Activated CD4-positive, alpha-beta T cell treated with anti-CD3 and anti-CD28 coated beads, Interleukin-10, Interleukin-2, amounts not matched to agents 100 ng/mL and 50 ng/mL, durations not matched to agents 16 hours and 8 hours (primary cell): ENCODE results near the gene PCLO.
"Not testable (repeated sequence)": the region's sequence is repeated elsewhere in the genome, so short reads cannot be mapped to it uniquely, and the experiment has no call there.

Experiments used
- DNase-seq: peaks from one replicate; pipeline ENCODE4 v3.0.0-alpha.2; 2020

PCLO gene

DNA sequence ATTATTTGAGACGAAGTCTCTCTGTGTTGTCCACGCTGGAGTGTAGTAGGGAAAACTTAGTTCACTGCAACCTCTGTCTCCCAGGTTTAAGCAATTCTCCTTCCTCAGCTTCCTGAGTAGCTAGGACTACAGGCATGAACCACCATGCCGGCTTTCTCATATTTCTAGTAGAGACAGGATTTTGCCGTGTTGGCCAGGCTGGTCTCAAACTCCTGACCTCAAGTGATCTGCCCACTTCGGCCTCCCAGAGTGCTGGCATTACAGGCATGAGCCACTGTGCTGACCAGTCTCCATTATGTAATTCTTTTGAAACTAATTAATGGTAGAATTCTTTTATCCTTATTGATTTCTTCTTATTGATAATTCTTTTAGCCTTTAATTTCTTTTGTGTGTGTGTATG is 32.5 kb downstream of the PCLO start:
- no peak for DNase-seq

DNA sequence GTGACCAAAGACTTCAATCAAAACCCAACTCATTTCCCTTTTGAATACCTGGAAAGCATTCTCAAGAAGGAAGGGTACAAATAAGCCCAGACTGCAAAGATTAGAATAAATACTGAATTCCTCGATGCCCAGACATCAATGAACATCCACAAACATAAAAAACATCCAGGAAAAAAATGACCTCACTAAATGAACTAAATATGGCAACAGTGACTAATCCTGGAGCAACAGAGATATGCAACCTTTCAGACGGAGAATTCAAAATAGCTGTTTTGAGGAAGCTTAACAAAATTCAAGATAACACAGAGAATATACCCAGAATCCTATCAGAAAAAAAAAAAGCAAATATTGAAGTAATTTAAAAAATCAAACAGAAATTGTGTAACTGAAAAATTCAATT is 43.2 kb downstream of the PCLO start:
- no peak for DNase-seq

DNA sequence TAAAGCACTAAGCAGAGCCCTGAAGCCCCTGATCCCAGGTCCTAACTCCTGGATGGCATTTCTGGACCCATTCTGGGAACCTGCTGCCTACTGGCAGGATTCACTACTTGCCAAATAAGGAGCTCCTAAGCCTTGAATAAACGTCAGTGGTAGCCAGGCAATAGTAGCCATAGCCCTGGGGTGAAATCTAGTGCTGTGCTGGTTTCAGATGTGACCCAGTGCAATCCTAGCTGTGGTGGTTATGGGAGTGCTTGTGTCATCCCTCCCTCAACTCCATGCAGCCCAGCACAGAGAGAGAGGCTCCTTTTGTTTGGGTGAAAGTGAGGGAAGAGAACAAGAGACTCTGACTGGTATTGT is 43.7 kb downstream of the PCLO start:
- DNase-seq: no peak

DNA sequence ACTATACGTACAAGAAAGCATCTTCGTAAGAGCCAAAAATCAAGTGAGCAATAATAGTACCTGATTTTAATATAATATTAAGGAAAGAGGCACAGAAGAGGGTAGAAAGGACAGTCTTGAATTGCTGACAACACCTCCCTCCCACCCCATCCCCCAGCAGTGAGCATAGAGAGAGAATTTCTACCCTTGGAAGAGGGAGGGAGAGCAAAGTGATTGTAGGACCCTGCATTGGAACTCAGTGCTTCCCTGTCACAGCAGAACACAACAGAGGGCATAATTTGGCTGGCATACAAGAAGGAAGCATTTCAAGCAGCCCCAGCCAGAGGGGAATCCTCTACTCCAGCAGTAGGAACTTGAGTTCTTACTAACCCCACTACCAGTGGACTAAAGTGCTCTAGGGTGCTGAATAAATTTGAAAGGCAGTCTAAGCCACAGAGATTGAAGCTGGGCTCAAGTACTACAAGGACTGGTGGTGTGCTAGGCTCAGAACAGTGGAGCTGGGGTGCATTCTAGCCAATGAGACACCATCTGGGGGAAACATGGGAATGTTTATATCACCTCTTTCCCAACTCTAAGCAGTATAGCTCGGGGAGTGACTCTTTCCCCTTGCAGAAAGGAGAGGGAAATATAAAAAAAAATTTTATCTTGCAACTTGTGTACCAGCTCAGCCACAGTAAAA is 44.2 kb downstream of the PCLO start:
- no peak for DNase-seq

DNA sequence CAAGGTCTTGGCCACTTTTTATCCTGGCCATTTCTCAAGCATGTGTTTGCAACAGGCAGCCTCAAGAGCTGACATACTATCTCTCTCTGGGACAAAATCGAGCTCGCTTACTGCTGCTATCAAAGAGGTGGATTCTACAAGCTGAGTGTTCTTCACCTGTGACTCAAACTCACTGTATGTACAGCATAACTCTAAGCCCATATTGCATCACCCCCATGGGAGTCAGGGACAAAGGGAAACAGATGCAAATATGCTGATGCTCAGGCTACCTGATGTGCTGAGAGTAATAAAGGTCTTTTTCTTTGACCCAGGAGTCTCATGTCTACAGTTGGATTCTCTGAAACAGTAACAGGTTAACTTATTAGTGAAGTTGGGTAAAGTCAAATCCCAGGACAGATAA is 45.2 kb downstream of the PCLO start:
- no peak for DNase-seq

DNA sequence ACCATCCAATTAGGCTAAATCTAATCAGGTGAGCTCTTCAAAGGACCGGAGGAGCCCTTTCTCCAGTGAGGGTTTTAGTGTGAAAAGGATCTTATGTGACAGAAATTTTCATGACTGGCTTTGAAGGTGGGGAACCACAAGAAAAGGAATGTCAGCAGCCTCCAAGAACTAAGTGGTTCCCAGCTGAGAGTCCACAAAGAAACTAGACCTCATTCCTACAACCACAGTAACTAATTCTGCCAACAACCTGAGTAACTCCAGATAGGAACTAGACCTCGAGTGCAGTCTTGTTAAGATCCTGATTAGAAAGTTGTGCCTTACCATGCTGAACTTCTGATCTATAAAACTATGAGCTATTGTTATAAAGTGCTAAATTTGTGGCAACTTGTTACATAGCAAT is 51.3 kb downstream of the PCLO start:
- DNase-seq: no peak

- DNase-seq: no peak
Observed at GRCh38 chr7:83109352-83109751, 53.3 kb downstream of the PCLO start.

DNA sequence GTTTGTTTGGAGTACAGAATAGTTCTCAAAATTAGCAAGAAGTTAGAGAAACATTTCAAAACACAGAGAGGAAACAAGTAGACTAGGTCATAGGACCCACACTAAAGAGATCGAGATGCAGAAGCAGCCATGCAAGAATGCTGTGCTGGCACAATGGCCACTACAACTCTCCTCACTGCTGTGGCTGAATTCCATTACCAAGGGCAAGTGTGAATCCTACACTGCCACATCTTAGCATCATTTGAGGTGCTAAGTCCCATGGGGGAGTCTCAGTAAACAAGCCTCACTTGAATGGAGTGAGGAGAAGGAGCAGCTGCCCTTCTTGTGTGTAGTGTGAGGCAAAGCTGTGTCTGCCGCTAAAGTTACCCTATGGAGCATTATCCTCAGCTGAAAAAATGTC is 56.7 kb downstream of the PCLO start:
- no peak for DNase-seq

DNA sequence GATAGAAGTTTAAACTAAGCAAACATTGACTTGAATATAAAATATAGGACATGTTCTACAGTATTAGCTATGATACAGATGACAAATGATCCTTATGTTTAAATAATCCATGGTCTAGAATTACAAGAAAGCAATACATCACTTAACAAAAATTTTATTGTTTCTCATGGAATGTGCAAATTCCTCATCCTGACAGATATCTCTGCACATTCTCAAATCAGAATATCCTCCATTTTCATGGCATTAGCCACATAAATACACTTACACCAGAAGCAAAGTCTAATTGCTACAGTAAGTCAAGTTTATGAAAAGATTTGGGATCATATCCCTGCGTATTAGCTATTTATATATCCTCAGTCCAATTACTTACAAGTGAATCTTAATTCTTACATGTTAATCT is 57.6 kb downstream of the PCLO start:
- DNase-seq: no peak

GRCh38 chr7:83101530-83101929 is 61.2 kb downstream of the PCLO start:
- DNase-seq: no peak

DNA sequence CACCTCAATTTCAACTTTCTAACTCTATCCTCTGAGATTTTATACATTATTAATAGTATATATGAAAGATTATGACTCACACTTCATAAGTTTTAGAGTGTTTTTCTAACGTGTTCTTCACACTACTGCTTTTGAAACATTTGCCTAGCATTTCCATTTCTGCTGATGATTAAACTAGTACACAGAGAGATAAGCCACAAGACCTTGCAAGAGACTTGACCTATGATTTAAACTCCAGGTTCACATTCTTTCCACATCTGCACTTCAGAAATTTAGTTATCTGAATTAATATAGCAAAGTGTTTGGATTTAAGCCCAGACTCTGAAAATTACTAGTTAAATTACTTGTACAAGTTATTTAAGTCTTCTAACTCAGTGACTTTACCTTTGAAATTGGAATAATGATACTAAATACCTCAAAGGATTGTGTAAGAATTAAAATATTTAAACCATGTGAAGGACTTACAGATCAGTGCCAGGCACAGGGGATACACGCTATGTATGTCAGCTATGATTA is 66.6 kb downstream of the PCLO start:
- DNase-seq: no peak

GRCh38 chr7:83085299-83085698 is 77.4 kb downstream of the PCLO start:
- no peak for DNase-seq

DNA sequence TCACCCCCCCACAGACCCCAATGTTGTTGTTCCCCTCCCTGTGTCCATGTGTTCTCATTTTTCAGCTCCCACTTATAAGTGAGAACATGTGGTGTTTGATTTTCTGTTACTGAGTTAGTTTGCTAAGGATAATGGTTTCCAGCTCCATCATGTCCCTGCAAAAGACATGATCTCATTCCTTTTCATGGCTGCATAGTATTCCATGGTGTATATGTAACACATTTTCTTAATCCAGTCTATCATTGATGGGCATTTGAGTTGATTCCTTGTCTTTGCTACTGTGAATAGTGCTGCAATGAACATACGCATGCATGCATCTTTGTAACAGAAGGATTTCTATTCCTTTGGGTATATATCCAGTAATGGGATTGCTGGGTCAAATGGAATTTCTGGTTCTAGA is 82.8 kb downstream of the PCLO start:
- DNase-seq: not testable (repeated sequence)

DNA sequence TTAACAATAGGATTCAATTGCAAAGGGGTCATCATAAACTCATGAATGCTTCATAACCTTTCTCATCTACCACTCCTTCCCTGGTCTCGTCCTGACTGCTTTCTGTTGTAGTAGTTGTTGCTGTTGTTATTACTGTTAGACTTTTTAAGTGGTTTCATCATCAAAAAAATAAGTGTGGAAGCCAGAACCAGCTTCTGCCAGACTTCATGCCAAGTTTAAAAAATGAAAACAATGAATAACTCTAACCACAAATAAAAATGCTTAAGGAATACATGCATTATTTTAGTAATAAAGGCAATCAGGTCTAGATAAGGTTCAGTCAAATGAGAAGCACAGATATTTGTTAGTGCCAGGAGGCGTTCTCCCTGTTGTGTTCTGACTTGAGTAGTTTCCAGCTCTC is 85.4 kb downstream of the PCLO start:
- no peak for DNase-seq

DNA sequence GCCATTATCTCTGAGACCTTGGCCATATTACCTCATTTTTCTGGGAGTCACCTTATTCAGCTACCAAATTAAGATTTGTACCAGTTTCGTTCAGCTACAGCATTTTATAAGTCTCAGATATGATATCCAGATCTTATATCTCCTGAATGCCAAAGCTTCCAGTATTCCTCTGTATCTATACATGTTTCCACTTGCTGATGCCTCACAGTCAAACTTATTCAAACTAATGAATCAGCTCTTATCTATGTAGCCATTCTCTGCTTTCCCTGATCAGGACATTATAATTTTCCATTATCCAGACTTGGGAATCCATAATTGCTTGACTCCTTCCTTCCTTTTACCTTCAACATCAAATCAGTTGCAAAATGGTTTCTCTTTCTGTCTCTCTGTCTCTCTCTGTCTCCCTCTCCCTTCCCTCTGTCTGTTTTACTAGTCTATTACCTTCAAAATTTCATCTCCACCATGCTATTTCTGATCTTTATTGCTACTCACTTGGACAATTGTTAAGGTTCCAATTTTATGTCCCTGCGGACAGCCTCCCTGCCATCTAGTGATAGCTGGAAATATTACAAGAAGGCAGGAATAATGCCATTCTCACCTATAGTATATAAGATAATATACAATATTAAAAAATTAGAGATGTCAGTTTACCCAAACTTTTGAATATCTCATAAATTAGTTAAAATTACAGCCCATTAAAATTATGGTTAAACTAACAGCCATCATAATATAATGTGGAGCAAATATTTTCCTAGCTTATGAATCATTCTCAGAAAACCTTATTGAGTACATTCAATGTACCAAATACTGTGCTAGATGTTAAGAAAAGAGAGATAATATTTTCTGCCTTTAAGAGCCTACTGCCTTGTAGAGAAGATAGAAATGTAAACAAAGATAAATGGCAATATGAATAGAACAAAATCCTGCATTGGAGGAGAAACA is 89.8 kb downstream of the PCLO start:
- no peak for DNase-seq

GRCh38 chr7:83065714-83066113 is 97.0 kb downstream of the PCLO start:
- no peak for DNase-seq

DNA sequence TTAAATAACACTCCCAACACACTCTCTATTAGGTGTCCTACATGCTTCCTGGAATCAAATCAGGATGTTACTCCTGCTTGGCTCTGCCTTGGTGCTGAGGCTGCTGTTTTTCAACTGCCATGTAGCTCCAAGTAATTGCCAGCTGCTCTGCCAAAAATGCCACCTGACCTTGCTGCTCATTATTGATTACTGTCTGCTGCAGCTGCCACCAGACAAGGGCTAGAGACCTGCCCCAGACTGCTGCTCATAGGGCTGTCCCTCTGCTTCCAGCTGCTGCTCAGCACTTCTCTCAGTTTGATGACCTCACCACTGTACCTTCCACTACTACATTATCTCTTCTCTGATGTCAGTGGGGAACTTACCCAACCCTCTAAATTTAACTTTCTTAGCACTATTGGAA is 102.5 kb downstream of the PCLO start:
- no peak for DNase-seq

- no peak for DNase-seq
Observed at GRCh38 chr7:83058667-83059066, 104.0 kb downstream of the PCLO start.

DNA sequence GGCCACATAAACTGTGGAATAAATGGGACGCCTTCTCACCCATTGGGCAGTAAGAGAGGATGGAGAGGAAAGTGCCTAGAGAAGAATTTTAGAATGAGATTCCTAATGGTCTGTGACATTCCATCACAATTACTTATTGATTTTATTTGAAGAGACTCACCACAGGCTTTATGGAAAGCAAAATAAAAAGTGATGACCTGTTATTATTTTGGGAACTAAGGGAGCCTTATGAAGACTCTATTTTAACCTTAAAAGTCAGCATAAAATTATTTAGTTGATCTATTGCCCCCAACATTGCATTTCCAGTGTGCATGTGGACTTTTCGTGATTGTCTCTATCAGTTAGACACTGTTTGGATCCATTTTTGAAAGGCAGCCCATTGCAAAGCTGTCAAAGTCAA is 107.5 kb downstream of the PCLO start:
- no peak for DNase-seq

DNA sequence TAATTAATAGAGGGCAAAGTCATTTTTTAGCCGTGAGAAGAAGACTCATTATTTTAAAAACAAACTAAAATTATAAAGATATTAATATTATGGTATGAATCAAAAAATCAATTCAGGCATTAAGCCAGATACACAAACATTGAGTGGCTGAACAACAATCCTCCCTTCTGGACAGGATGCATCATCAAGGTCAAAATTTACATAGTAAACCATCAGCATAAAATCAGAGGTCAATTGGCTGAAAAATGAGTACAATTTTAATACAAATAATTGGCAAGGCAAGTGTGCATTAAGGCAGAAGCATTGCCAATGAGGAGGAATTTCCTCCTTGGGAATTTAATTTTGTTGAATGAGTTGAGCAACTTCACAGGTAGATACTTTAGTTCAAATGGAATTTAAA is 108.2 kb downstream of the PCLO start:
- DNase-seq: no peak

DNA sequence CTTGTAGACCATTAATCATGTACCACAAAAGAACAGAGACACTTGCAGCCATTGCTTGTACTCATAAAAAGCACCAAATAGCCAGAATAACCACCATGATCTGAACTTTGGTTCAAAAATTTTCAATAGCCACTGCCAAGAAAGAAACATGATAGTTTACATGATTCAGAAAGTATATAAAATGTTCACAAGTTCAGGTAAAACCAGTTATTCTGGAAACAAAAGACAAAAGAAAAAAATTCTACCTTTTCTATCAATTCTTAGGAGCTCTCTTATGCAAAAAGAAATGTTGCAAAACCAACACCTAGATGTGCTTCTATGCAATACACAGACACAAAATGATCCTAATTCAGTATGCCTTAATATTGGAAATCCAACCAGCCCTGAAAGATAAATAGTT is 108.7 kb downstream of the PCLO start:
- DNase-seq: no peak

DNA sequence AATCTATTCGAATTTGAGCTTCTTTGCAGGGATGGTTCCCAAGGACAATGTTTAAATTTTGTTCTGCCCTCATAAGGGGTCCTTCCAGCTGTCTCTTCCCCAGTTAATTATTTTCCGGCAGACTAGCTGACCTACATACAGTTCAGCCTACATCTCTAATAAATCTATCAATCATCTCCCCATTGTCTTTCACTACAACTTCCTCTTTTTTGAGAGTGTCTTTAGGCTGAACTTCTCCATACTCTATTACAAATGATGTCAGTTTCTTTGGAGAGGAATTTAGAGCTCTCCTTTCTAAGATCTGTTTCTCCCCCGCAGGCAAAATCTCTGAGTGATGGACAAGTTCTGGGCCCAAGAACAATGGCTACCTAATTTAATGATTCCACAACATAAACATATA is 122.2 kb downstream of the PCLO start:
- DNase-seq: no peak

DNA sequence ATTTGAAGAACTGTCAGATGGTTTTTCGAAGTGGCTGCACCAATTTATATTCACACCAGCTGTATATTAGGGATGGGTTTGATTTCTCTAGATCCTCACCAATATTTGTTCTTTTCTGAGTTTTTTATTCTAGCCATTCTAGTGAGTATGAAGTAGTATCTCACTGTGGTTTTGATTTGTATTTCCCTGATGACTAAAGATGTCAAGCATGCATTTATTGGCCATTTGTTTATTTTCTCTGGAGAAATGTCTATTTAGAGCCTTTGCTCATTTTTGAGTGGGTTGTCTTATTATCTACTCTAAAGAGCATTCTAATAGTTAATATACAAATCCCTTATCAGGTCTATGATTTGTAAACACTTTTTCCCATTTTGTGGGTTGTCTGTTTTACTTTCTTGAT is 123.9 kb downstream of the PCLO start:
- DNase-seq: no peak

DNA sequence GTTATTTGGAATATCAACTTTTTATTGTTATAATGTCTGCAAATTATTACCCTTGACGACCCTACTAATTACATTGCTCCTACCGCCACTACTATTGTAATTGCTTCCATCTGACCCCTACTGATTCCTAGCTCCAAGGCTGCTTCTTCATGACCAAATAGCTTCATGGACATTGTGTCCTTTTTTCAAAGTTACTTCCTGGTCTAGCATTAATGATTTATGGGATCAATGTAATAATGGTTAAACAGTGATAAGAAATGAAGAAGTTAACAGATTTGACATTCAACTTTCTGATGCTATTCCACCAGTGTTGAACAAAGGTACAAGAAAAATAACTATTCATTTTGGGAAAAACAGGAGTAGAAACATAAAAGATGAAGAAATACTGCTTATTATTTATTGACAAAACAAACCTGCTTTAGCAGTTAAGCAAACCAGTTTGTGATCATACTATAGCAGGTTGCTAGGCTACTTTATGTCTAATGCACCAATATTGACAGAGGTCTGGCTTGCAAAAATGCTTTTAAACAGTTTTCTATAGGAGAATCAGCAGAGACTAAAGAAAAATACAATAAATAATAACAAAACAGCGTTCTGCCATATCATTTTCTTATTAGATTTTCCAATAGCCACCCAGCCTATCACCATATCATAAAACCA is 125.8 kb downstream of the PCLO start:
- DNase-seq: no peak
